ENCODE measurements around the gene CPEB1.

The CPEB1 gene

GRCh38 chr15:82580713-82581112 is 66.5 kb downstream of the CPEB1 start:
- no peak for DNase-seq

- DNase-seq, result no peak
These were observed 71.8 kb downstream of the CPEB1 start for GRCh38 chr15:82575335-82575734.

DNA sequence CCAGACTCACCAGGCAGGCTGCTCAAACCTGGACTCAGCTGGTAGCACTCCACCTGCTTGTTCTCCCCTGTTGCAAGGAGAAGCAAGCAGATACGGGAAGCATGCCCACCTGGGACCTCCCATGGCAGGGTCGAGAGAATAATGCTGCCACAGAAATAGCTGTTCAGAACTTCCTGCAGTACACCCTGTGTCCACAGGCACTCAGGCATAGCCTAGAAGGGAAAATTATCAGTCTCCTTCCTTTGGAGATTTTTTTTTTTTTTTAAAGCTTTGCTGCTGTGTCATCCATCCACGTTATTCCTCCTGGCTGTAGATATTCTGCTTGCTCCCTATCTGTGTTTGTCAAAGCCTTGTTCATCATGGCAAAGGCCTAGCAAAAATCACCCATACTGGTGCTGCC is 74.2 kb downstream of the CPEB1 start:
- no peak for DNase-seq

DNA sequence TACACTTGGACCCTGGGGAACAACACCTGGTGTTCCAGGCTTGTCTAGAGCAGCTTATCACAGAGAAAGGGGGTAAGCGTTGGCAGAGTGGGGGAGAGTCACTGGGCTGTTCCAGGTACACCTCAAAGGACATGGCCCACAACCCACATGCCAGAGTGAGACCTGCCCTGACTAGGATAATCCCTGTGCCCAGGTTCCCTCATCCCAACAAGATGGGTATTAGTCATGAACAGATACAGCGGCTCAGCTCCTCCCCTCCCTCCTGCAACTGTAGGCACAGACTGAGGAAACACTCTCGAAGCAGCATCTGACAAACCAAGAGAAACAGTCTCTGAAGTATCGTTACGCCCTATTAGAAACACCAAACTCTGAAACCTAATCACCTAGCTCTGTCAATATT is 74.9 kb downstream of the CPEB1 start:
- DNase-seq, result no peak

- no peak for DNase-seq
These were observed 75.4 kb downstream of the CPEB1 start for GRCh38 chr15:82571722-82572222.

- DNase-seq, result no peak
These were observed 76.2 kb downstream of the CPEB1 start for GRCh38 chr15:82570721-82571508.

- no peak for DNase-seq
These were observed 77.3 kb downstream of the CPEB1 start for GRCh38 chr15:82569834-82570233.

DNA sequence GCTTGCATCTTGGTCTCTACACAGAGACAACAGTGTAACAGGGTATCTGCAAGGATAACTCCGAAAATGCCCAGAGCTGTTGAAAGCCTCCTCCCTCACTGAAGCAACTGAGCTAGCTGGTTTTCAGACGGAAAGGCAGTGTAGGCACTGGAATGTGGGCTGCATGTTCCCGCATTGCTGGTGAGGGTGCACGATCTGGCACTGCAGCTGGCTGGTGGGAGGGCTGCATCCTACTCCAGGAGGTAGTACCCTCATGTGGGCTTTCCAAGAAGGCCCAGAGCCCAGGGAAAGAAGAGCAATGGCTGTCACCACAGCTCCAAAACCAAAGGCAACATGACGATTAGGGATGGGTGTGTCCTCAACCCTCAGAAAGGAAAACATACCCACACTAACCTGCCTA is 78.2 kb downstream of the CPEB1 start:
- DNase-seq, result no peak

DNA sequence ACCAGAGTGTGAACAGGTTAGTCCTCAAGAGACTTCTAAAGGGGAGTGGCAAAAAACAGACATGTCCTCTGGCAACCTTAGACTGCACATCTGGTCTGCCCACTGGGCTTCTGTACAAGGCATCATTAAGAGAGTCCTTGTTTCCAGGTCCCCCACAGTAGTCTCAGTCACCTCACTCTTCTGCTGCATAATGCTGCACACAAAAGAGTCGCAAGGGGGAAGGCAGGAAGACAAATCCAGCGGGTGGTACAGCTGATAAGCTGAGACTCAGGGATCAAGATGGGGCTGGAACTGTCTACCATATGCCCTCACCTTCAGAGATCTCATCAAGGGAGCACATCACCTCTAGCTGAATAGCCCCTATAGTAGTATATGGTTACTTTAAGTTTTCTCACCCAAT is 79.5 kb downstream of the CPEB1 start:
- no peak for DNase-seq

DNA sequence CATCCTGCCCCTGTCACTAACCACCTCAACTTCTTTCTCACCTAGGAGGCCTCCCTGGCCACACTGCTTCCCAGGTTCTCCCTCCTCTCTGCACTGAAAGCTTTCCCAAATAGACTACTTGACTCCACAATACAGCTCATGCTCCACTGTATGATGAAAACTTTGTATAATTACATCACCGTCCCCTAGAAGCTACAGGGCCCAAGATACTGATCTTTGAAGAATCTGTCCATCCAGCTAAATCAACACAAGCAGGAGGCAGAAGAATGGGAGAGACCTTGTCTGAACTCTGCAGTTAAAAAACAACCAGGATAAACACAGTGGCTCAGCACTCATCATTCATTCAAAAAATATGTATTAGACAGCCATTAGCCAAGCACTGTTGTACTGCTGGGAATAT is 80.5 kb downstream of the CPEB1 start:
- no peak for DNase-seq

- DNase-seq, result no peak
These were observed 88.7 kb downstream of the CPEB1 start for GRCh38 chr15:82558502-82558901.

DNA sequence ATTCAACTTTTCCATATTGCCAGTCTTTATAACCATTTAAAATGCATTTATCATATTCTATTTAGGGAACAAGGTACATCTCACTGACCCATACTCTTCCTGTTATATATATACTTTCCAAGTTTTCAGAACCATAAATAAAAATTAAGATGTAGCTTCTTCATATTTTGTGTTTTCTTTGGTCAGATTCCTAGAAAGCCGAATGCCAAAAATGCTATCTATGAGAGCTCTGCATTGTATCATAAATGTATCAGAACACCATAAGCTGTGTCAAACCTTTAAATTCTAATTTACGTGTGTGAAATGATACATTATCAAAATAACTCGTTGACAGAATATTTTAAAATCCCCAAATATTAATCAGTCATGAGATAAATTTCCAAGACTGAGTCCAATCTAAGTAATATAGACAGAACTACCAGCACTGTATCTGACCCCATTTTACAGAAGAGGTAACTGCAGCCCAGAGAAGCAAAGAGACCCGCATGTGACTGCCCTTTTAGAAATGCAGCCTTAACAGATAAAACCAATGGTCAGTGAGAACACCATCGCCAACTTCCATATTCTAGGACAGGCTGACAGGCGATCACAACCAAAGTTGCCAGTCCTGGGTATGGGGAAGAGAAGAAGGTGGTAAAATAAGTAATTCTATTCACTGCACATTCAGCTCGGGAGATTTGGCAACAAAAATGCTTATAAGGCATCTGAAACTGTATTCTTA is 90.7 kb downstream of the CPEB1 start:
- no peak for DNase-seq

DNA sequence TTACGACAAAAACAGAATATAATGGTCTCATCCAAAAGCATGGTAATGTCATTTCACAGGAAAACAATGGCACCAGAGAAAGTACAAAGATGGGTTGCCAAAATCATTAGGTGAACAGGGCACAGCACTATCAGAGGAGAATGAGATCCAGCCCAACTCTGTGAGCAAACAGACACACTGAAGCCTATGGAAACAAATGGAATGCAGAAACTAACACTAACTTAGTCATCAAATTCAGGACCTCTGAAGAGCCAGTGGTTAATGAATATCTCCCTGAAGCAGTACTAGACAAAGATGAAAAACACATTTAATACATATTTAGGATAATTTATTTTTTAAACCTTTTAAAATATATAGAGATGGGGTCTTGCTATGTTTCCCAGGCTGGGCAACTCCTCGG is 92.3 kb downstream of the CPEB1 start:
- DNase-seq, result no peak

- DNase-seq, result no peak
These were observed 92.8 kb downstream of the CPEB1 start for GRCh38 chr15:82554351-82554750.

DNA sequence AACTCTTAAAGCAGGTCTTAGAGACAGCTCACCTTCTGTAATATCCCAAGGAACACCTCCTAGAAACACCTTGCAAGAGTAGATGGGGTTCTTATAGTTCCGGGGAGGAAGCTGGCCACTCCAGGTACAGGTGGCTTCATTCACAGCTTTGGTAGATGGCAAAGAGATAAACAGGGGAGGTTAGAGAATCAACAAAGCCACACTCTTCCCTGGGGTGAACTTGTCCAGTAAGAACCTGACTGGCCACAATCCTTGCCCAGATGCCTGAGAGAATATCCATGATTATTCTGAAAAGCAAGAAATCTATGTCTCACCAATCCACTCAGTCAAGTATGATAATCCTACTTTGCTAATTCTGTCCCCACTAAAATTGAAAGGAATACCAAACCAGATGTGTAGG is 93.3 kb downstream of the CPEB1 start:
- DNase-seq, result no peak

- DNase-seq, result no peak
These were observed 94.3 kb downstream of the CPEB1 start for GRCh38 chr15:82552861-82553260.

- no peak for DNase-seq
These were observed 95.4 kb downstream of the CPEB1 start for GRCh38 chr15:82551646-82552247.

- no peak for DNase-seq
These were observed 97.9 kb downstream of the CPEB1 start for GRCh38 chr15:82549199-82549665.

DNA sequence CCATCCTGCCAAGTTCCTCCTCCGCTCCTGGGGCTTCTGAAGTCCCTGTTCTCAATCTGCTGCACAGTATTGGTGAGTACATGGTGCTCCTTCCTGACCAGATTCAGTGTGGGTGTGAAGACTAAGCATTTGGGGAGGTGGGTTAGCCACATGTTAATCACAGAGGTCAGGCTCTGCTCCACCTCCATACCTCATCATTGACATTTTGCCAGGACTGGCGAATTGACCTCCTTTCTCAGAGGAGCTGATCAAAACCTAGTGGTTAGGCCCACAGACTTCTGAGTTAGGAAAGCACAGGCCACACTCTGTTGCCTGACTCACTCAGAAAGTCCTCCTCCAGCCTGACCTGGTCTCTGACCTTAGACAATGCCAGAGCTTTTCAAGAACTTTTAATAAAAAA is 98.5 kb downstream of the CPEB1 start:
- DNase-seq, result no peak

GRCh38 chr15:82545478-82545877 is 101.7 kb downstream of the CPEB1 start:
- no peak for DNase-seq

- DNase-seq, result no peak
These were observed 102.2 kb downstream of the CPEB1 start for GRCh38 chr15:82545002-82545401.

GRCh38 chr15:82544431-82544830 is 102.7 kb downstream of the CPEB1 start:
- DNase-seq, result no peak

DNA sequence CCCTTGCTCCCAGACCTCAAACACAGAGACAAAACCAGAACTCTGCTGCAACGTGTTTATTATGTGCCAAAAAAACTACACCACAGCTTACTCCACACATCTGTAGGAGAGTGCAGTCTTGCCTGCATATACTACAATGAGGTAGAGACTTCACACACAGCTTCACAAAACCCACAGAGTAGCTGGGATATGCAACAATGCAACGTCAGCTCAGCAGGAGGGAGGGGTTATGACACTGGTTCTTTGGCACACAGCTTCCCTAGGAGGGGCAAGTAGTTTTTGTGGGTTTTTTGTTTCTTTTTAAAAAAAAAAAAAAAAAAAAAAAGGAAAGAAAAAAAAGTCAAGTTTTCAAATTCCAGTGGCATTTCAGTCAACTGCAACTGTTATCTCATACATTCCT is 104.0 kb downstream of the CPEB1 start:
- DNase-seq, result no peak

DNA sequence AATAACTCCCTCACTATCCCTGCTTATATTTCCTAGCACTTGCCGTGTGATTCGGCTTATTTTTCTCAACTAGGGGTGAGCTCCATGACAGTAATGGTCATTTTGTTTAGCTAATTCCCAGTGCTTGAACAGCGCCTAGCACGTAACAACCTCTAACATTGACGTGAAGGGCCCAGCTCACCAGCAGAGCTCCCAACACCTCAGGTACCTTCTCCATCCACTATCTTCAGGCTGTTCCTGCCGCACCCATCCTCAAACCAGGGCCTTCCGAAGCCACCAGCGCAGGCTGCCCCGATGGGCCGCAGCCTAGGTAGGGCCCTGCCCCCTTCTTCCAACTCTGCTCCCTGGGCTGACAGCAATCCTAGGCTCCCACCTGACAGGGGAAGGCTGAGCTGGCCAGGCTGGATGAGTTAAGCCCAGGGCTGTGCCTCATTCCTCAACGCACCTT is 106.2 kb downstream of the CPEB1 start:
- DNase-seq, result no peak
